Measurements from ENCODE around the gene CPT2. TPM values are rescaled to one million over a fixed set of nuclear protein-coding genes. Genes with fewer than 3 reads are reported as not detected.
A peak's percentile ranks its signal among the peaks of the same experiment; 100 is the strongest.

CPT2 gene
- total and polyA plus RNA-seq, 2 of the 13 experiments (the other 11 are each of a cell fraction or from before 2014, with no cell fraction given), result 12.6 to 14.6 TPM

GRCh38 chr1:53155534-53155933, 41.1 kb upstream of the CPT2 start (continued):
- no peak for TF ChIP-seq RERE (CRISPR knock-in tag; IDR thresholded peaks at IDR 0.05; ENCODE audit: low read depth)

- in situ Hi-C loops (cut with HindIII; ENCODE audit: extremely low pct_ligation_motif_present, low pct_unique_long_range_greater_than_20kb), result no loop called here
- TF ChIP-seq ZBTB3 (CRISPR knock-in tag; IDR thresholded peaks at IDR 0.05; ENCODE audit: borderline replicate concordance, low read depth), result no peak
- TF ChIP-seq HOXA3 (CRISPR knock-in tag; IDR thresholded peaks at IDR 0.05), result 0 out of 2 replicates have a peak, but pooled peaks have one; percentile 3
- no peak for TF ChIP-seq ZNF12 (CRISPR knock-in tag; IDR thresholded peaks at IDR 0.05)
- CTCF ChIA-PET (ENCODE audit: low intra/inter-chr PET ratio, low total read pairs), result no interaction called here
These were observed 40.7 kb upstream of the CPT2 start for GRCh38 chr1:53155945-53156344.

More at GRCh38 chr1:53155945-53156344, 40.7 kb upstream of the CPT2 start:
- POLR2A ChIA-PET, result interaction anchor here (0.8 to 2.9 kb wide), 5 partner anchors 10 to 35 kb away, joined by 3 to 17 read pairs (median 6); no protein-coding TSS in a partner anchor
- no peaks in the 10 kb centered on the region for H3K79me2 ChIP-seq (ENCODE audit: insufficient read depth, low read length)
- H2AFZ ChIP-seq (ENCODE audit: low read length), result no peak overlapping the region
- no peak overlapping the region for H3K9ac ChIP-seq (ENCODE audit: insufficient read depth, low read depth, low read length)
- no peak overlapping the region for H3K4me3 ChIP-seq (replicated peaks in 1 of 3; ENCODE audit: insufficient read depth in 1 of 3, low read depth in 2 of 3, low read length in 3 of 3)
- peaks cover 0 to 1% of the 10 kb centered on the region in 2 experiments; a peak in 1 of 5 replicates for H3K27me3 ChIP-seq (ENCODE audit: control insufficient read depth in 1 of 2, insufficient read depth in 2 of 2, low read length in 2 of 2)
- H3K27ac ChIP-seq (ENCODE audit: extremely low read length, insufficient read depth, low read length), result no peak overlapping the region
- no peaks in the 10 kb centered on the region for H4K20me1 ChIP-seq (ENCODE audit: insufficient read depth, low read length)
- no peaks in the 10 kb centered on the region for H3K9me3 ChIP-seq (ENCODE audit: low read length)
- H3K4me1 ChIP-seq (ENCODE audit: insufficient read depth, low read length), result peaks cover 76% of the 10 kb centered on the region
- FAIRE-seq (no peak), DNase-seq (ENCODE audit: low spot score) (no peak), ATAC-seq (no peak; the same call in 2 of the 3 replicates)
- peak overlapping the region; percentile 69; the same call in 1 of the 2 replicates for H3K4me2 ChIP-seq (ENCODE audit: low read depth, low read length)
- H3K36me3 ChIP-seq (replicated peaks in 1 of 2; ENCODE audit: control insufficient read depth in 1 of 2, insufficient read depth in 2 of 2, low read length in 2 of 2), result no peaks in the 10 kb centered on the region
- WGBS (ENCODE audit: low lambda C conversion rate), result 74% methylated on average over 7 of the region's 7 CpGs
- intact Hi-C loops (cut with micrococcal nuclease; ENCODE audit: unreplicated experiment), result no loop called here
- no TSS peak for BruUV-seq (replicated peaks)
